Cerebellar nuclear complex (tissue), 1 donor: ENCODE data around the gene PAK1IP1.
A peak's percentile ranks its signal among the peaks of the same experiment; 100 is the strongest.
"Not testable (repeated sequence)": the region's sequence is repeated elsewhere in the genome, so short reads cannot be mapped to it uniquely, and the experiment has no call there.

Experiments used
- DNase-seq, 2 experiments: peaks; one replicate each; lab custom pipeline; 2025; lab: John Stamatoyannopoulos, UW

Gene PAK1IP1

DNA sequence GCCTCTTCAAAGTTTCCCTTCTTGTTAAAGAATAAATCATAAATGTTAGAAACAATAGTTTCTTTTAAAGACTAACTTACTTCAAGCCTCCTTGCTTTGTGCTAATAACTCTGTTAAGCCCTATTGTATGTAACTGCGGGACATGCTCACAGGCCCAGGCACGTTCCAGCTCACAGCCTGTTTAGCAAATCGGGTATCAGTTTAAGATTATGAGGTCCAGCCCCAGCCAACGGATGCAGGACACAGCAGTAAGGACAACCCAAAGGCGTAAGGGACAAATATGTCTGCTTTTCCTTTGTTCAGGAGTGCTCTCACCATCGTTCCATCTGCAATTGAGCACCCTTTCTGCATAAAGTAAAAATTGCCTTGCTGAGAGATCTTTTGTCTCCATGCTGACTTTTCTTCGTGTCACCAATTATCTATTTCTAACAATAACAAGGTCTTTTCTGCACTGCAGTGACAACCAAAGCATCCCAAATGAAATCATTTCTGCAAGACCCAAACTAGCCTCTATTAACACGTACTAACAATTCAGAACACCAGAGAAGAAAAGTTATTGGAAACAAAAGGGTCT lies 1.7 kb upstream of the PAK1IP1 start:
- DNase-seq: no peak

GRCh38 chr6:10695086-10695657 lies 400 bp downstream of the PAK1IP1 start:
- no peak for DNase-seq

GRCh38 chr6:10696655-10697054 lies 1.9 kb downstream of the PAK1IP1 start:
- DNase-seq: no peak

- DNase-seq: no peak
Measured at GRCh38 chr6:10713962-10714361, 19.2 kb downstream of the PAK1IP1 start.

- no peak for DNase-seq
Measured at GRCh38 chr6:10719296-10719963, 24.7 kb downstream of the PAK1IP1 start.

DNA sequence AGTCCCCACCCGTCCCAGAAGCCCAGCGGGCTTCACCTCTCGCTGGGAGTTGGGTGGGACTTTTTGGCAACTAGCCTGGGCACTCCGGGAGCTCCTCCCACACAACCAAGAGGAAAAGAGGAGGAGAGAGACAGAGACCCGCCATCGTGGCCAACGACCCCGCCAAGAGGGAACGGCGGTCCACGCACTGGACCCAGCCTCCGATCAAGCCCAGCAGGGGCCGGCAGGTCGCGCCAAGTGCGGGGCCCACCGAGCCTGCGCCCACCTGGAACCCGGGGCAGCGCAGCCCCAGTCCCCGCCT lies 25.1 kb downstream of the PAK1IP1 start:
- no peak for DNase-seq

- DNase-seq: no peak
Measured at GRCh38 chr6:10720265-10720959, 25.6 kb downstream of the PAK1IP1 start.

DNA sequence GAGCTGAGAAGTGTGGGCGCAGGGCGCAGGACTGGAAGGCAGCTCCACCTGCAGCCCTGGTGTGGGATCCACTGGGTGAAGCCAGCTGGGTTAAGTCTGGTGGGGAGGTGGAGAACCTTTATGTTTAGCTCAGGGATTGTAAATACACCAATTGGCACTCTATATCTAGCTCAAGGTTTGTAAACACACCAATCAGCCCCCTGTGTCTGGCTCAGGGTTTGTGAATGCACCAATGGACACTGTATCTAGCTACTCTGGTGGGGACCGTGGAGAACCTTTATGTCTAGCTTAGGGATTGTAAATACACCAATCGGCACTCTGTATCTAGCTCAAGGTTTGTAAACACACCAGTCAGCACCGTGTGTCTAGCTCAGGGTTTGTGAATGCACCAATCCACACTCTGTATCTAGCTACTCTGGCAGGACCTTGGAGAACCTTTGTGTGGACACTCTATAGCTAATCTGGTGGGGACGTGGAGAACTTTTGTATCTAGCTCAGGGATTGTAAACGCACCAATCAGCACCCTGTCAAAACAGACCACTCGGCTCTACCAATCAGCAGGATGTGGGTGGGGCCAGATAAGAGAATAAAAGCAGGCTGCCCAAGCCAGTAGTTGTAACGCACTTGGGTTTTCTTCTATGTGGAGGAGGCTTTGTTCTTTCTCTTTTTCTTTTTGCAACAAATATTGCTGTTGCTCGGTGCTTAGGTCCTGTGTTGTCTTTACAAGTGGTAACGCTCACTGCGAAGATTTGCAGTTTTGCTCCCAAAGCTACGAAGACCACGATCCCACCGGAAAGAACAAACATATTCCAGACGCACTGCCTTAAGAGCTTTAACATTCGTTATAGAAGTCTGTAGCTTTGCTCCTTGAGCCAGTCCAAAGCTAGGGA lies 26.4 kb downstream of the PAK1IP1 start:
- DNase-seq: not testable (repeated sequence)

DNA sequence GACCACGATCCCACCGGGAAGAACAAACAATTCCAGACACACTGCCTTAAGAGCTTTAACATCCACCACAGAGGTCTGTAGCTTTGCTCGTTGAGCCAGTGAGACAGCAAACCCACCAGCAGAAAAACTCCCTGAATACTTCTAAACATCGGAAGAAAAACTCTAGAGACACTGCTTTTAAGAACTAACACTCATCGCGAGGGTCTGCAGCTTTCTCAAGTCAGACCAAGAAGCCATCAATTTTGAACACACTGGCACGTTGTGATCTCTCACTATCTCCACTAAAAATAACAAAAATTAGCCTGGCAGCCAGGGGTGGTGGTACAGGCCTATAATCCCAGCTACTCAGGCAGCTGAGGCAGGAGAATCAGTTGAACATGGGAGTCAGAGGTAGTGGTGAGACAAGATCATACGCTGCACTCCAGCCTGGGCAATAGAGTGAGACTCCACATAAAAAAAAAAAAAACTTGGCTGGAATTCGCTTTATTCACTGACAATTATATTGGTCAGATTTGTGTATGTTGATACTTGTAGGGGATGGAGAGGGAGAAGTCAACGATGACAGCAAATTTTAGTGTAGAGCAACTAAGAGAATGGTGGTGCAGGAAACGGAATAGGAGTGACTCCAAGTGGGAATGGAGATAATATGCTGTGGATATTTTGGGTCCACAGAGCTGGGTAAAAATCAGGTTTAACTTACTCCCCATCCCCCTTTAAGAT lies 27.2 kb downstream of the PAK1IP1 start:
- no peak for DNase-seq

GRCh38 chr6:10722570-10722819 lies 27.7 kb downstream of the PAK1IP1 start:
- DNase-seq: no peak

- DNase-seq: peak; percentile 89 to 99
Measured at GRCh38 chr6:10722820-10723566, 28.2 kb downstream of the PAK1IP1 start, which contains the start of gene TMEM14C. TMEM14C (plus strand) TSS chr6:10723070; CDS start chr6:10724614, 1,544 bp downstream.

- no peak for DNase-seq
Measured at GRCh38 chr6:10723567-10723881, 28.8 kb downstream of the PAK1IP1 start.

GRCh38 chr6:10725044-10725443 lies 30.3 kb downstream of the PAK1IP1 start:
- no peak for DNase-seq

DNA sequence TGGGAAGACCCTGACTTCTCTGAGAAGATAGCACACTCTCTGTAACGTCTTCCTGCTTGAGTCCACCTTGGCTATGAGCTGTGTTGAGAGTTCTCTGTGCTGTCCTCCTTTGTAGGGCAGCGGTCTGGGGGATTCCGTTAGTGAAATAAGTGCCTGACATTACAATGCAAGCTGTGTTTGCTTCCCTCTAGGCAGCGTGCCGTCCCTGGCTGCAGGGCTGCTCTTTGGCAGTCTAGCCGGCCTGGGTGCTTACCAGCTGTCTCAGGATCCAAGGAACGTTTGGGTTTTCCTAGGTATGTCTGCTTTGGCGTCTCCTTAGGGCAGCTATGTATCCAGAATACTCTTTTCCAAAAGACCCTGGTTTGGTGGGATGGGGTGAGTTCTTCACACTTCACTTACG lies 30.9 kb downstream of the PAK1IP1 start:
- DNase-seq: no peak

GRCh38 chr6:10730254-10730653 lies 35.5 kb downstream of the PAK1IP1 start:
- no peak for DNase-seq

DNA sequence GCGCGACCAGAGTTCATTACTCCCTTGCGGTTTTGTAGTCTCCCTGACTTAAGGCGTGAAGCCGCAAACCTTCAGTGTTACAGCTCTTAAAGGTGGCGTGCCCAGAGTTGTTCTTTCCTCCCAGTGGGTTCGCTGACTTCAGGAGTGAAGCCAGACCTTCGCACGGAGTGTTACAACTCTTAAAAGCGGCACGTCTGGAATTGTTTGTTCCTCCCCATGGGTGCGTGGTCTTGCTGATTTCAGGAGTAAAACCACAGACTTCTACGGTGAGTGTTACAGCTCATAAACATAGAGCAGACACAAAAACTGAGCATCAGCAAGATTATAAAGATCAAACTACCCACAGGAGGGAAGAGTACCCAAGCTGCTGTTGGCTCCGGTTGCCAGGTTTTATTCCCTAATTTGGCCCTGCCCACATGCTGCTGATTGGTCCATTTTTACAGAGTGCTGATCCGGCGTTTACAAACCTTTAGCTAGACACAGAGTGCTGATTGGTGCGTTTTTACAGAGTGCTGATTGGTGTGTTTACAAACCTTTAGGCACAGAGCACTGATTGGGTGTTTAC lies 38.5 kb downstream of the PAK1IP1 start:
- DNase-seq: no peak

DNA sequence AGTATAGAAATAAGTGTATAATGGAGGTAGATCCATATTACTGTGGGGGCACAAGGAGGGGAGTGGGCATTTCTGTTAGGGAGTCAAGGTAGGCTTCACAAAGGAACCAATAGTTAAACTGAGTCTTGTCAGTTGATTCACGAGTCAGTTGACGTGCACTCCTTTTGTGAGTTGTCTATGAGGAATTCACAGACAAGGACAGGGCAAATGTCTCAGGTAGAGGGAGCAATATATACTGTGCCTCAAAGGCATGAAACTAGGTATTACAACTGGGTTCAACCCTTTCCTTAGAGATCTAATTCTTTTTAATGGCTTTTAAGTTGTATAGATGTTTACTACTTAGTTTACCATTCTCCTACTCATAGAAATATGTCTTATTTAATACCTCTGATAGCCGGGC lies 39.1 kb downstream of the PAK1IP1 start:
- no peak for DNase-seq

DNA sequence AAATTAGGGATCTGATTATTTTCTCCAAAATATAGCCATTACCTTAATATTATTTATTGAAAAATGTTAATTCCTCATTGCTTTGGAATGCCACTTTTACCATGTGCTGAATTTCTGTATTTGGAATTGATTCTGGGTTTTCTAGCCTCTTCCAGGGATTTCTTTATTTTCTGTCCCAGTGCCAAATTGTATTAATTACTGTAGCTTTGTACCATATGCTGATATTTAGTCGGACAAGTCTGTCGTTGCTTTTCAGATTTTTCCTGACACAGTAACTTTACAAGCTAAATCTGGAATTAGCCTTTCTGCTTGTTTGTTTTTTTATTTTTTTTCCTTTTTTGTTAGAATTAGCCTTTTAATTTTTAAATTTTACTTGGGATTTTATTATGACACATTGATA lies 42.0 kb downstream of the PAK1IP1 start:
- DNase-seq: no peak

GRCh38 chr6:10740061-10740460 lies 45.3 kb downstream of the PAK1IP1 start:
- no peak for DNase-seq

GRCh38 chr6:10741643-10742042 lies 46.9 kb downstream of the PAK1IP1 start:
- not testable (repeated sequence) for DNase-seq

GRCh38 chr6:10742251-10742650 lies 47.5 kb downstream of the PAK1IP1 start:
- DNase-seq: no peak
